GM12872 (cell line): Measurements from ENCODE around the gene SLC7A8.

Experiments used
- TF ChIP-seq, protein P1 (sequence below): IDR thresholded peaks from 3 replicates; pipeline ENCODE4 v1.5.1; 2011; ENCODE audit warnings: low read depth, mild to moderate bottlenecking, low read length, moderate library complexity; ENCODE audit not compliant: insufficient read depth

Gene SLC7A8

DNA sequence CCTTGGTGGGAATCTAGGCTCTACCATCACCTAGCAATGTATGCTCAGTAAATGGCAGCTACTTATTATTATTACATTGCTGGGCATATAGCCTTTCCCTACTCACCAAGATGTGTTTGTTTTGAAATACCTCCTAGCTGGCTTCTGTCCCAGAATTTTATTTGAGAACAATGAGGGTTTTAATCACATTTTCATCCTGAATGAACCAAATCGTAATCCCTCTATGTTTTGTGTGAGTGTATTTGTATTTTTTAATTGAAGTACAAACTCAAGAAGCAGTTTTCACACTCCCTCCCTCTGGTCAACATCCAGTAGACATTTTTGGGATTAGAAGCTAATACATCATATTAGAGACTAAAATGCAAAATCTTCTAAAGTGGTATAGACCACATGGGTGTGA lies 7.6 kb downstream of the SLC7A8 start:
- TF ChIP-seq, protein P1, sequence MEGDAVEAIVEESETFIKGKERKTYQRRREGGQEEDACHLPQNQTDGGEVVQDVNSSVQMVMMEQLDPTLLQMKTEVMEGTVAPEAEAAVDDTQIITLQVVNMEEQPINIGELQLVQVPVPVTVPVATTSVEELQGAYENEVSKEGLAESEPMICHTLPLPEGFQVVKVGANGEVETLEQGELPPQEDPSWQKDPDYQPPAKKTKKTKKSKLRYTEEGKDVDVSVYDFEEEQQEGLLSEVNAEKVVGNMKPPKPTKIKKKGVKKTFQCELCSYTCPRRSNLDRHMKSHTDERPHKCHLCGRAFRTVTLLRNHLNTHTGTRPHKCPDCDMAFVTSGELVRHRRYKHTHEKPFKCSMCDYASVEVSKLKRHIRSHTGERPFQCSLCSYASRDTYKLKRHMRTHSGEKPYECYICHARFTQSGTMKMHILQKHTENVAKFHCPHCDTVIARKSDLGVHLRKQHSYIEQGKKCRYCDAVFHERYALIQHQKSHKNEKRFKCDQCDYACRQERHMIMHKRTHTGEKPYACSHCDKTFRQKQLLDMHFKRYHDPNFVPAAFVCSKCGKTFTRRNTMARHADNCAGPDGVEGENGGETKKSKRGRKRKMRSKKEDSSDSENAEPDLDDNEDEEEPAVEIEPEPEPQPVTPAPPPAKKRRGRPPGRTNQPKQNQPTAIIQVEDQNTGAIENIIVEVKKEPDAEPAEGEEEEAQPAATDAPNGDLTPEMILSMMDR: no peak

DNA sequence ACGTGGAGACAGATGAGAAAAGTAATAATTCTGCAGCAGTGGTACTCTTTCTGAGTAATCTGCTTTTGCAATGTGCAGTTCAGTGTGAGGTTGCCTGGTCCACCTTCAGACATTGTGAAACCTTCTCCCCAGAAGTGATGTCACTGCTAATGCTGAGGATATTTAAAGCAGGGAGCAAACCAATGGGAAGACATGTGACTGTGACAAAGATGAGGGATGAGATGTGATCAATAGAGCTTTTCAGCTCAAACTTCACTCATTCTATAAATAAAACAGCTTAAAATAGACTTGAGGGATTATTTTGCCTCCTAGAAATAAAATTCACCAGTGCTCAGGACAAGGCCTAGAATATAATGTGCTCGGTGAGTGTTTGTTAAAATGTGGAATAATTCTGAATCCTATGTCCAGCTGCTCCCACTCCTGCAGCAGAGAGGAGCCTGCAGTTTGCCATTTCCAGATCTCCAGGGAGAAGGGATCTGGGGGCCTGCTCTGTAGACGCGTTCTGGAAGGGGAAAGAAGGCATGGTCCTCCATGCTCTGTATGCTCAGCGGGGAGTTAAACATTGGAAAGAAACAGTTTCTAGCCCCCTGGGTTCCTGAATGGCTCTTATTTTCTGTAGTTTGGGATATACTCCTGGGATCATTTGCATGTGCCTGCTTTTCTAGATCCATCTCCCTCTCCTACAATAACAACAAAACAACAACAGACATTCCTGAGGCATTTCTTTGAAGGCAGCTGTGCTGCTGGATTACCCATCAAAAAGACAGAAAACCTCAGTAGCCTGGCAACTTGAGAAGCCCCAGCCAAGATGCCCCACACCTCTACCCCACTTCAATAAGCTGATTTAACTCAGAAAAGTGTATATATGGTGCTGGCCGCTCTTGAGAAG lies 8.9 kb downstream of the SLC7A8 start:
- TF ChIP-seq, protein P1: no peak

DNA sequence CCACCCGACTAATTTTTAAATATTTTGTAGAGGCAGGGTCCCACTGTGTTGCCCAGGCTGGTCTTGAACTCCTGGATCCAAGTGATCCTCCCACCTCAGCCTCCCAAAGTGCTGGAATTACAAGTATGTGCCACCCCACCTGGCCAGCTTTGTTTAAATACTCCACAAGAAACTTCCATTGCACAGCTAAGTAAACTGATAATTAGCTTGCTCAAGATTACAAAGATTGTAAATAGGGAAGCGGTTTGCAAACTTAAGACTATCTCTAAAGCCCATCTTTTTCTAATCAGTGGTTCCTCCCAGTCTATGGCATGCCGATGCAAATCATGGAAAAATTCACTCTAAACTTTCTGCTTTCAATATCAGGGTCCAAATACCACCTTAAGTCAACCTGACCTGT lies 9.7 kb downstream of the SLC7A8 start:
- TF ChIP-seq, protein P1: no peak

DNA sequence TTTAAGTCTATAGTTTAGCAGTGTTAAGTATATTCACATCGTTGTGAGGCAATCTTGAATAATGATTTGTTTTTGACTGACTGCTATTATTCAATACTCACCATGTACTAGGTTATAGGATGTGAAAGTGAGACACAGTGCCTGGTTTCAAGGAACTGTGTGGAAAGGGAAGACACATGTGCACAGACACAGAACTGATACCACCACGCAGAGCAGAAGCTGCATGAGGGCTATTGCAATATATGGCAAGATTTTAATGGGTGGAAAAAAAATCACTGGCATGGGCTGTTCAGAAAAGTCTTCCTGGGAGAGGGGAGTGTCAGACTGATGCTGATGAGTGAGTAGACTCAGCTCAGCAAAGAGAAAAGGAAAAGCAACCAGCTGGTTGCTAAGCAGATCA lies 10.4 kb downstream of the SLC7A8 start:
- TF ChIP-seq, protein P1: no peak

DNA sequence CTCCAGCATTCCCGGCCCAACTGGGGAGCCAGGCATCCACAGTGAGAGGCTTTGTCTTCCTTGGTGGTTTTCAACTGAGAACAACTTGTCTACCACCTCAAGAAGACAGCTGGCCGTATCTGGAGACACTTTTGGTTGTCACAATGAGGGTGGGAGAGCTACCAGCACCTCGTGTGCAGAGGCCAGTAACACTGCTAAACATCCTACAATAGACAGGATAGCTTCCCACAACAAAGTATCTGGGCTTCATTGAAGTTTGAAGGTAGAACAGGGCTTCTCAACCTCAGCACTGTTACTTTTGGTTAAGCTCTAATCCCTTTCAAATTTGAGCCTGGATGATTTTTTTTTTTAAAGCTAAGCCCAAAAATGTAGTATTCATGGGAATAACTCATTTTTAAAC lies 10.9 kb downstream of the SLC7A8 start:
- TF ChIP-seq, protein P1: no peak

DNA sequence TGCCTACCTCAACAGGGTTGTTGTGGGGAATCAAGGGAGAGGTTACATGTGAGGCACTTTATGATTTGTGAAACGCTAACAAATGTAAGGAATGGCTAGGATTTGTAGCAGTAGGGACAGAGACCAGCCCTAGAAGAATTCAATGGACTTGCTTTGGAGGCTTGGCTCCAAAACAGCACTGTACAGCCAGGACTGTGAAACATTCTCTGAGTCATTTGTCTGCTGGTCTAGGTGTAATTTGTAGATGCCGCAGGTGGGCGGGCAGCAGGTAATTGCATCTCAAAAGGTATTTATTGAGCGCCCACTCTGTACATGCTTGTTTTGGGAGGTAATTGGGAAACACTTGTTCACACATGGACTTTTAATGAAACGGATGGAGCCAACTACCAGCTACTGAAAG lies 11.4 kb downstream of the SLC7A8 start:
- TF ChIP-seq, protein P1: no peak

DNA sequence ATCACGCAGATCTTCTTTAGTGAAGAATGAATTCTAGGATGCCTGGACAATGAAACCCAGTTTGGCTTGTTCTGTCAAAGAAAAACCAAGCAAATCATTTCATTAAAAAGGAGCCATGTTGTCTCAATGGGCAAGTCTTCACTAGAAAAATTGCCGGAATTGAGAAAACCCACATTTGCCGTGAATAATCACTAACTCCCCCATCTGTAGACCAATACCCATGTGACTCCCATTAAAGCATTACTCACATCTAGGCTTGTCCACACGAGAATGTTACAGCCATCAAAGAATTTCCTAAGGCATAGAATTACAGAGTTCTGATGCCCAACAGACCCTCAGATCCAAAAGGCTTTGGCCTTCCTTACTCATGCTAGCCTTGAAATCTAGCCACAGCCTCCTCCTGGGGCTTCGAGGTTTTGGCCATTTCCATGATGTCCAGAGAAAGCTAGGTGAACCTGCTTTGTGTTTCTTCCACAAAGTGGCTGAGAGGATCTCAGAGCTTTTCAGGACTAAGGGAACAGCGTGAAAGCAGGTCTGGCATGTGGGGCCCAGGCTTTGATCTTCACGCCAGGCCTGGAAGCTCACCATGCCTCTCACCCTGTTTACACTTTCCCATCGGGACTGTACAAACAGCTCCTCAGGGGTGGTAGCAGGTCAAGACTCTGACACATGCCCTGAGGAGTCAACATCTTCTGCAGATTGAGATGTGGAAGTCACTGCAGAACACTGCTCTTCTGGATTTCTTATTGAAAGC lies 12.1 kb downstream of the SLC7A8 start:
- TF ChIP-seq, protein P1: no peak
